UCSD-AML1 (cell line): ENCODE measurements around the gene RPP21.

Experiments
- DNase-seq: peaks from one replicate; lab custom pipeline; 2025; ENCODE audit not compliant: unreplicated experiment; lab: John Stamatoyannopoulos, UW

Gene RPP21

GRCh38 chr6:30344868-30345671 is at the start of gene RPP21:
Gene RPP21 (plus strand): TSS chr6:30345156. CDS start chr6:30345172, 16 bp downstream.
- DNase-seq = peak; percentile 84

GRCh38 chr6:30295837-30296236 is 49.1 kb upstream of the RPP21 start:
- DNase-seq = no peak

DNA sequence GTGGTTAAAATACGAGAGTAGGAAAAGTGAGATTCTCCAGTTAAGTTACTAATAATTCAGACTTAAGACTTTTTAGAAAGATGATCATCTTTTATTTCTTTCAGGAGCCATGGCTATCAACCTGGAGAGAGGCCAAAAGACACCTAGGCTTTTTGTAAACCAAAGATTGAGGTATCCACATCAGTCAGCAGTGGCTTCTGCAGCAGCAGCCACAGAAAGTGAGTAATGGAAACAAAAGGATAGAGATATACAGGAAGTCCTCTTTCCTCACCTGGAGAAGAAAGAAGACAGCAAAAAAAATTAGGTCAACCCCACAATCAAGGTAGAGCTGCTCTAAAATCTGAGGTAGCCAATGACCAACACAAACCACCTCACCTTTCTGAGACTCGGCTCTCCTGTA is 41.0 kb upstream of the RPP21 start:
- DNase-seq = no peak

GRCh38 chr6:30311101-30311500 is 33.9 kb upstream of the RPP21 start:
- DNase-seq = no peak

GRCh38 chr6:30311671-30312070 is 33.3 kb upstream of the RPP21 start:
- no peak for DNase-seq

DNA sequence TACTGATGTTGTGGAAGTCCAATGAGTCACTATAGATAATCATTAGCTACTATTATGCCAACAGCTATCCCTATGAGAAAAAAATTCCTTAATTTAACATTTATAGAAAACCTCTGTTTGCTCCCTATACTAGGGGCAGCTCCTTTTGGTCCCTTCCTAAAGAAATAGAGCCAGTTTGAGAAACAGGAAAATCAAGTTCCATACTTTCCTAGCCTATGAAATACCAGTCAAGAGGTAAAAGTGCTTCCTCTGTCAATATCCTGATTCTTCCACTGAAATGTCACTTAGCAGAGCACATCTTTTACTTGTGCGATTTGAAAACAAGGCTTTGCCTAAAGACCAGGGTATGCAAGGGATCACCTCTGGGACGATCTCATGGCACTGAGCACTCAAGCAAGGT is 32.7 kb upstream of the RPP21 start:
- no peak for DNase-seq

DNA sequence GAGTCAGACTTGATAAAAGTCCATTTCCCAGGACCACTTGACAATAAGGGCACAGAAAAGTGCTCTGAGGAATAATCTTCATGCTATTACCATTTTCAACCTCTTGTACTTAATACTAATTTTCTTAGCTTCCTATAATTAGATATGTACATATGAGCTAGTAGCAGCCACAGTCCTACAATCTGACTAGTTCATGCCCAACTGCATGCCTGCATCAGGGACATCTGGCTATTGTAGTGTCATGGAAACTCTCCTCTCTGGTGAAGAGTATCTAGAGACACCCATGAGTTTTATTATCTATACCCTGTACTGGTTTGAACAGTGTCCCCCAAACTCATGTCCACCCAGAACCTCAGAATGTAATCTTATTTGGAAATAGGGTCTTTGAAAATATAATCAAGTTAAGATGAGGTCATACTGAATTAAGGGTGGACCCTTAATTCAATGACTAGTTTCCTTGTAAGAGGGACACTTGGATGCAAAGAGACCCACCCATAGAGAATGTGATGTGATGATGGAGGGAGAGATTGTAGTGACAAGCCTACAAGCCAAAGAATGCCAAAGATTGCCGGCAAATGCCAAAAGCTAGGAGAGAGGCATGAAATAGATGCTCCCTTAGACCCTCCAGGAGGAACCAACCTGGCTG is 32.2 kb upstream of the RPP21 start:
- DNase-seq = no peak

DNA sequence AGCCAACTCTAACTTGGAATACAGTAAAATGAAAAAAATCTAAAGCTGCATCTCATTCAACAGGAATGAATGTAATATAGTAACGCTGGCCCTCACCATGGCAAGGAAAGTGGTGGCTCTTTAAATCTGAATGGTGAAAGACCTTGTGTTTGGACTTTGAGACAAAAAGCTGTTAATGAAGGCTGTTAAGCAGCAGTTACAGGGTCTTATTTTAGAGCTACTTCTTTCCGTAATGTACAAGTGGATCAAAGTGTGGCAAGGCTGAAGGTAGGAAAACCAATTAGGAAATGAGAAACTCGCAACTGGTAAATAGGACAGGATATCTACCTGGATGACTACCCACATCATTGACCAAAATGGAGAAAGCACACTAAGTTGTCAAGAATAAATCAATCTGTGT is 29.8 kb upstream of the RPP21 start:
- no peak for DNase-seq

GRCh38 chr6:30317913-30318589 is 26.9 kb upstream of the RPP21 start:
- no peak for DNase-seq

DNA sequence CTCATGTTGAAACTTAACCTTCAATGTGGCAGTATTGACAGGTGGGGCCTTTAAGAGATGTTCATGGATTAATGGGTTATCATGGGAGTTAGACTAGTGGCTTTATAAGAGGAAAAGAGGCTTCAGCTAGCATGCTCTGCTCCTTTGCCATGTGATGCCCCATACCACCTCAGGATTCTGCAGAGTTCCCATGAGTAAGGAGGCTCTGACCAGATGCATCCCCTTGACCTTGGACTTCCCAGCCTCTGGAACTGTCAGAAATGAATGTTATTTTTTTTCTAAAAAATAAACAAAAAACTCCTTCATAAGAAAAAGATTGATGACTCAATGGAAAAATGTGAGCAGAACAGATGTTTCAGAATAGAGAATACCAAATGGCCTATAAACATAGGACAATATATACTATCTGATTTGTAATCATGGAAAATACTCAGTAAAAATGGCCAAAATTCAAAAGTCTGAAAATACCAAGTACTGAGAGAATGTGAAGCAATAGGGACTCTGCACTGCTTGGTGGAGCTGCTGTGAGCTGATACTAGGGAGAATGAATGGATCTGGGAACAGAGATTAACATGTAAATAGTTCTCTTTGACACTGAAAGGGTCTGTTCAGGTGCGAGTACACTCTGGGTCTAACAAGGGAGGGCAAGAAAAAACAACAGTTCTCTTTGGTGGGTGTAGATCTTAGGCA is 25.7 kb upstream of the RPP21 start:
- DNase-seq = no peak

DNA sequence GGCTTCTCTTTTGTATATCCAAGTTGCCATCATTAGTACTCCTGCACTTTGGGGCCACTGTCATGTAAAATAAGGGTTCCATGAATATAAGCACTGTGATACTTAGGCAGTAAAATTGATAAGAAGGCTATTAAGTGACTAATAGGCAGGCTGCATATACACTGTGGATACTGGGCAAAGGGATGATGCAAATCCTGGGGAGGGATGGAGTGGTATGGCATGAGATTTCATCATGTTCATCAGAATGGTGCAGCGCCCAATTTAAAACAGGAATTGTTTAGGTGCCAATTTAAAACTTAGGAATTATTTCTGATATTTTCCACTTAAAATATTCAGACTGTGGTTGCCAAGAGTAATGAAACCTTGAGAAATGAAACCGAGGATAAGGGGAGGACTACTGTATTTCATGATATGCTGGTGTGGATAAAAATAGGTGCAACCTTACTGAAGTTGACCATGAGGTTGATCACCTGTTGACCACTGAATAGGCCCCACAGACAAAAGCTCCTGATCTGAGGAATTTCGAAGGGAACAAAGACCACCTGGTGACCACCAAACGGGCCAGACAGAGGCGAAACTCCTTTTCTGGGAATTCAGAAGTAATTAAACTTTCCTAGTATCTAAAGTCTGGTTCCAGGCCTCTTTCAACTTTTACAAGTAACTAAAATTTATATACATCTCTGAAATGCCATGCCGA is 23.1 kb upstream of the RPP21 start:
- DNase-seq = no peak

GRCh38 chr6:30322527-30323501 is 22.1 kb upstream of the RPP21 start:
- DNase-seq = no peak

DNA sequence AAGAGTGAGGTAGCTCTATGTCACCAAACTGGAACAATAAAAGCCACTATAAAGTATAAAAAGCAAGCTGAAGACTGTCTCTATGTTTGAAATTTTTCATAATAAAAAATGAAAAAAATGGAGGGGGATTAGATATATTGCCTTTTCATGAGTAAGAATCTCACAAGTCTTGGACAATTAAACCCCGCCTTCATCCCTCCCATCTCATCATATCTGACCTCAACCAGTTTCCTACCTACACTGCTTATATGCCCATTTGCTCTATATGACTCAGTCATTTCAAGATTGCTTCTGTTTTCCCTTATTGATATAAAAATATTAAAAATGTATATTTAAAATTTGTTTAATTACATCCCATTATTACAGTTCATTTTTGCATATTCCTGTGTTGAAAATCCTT is 21.1 kb upstream of the RPP21 start:
- no peak for DNase-seq

- no peak for DNase-seq
Measured at GRCh38 chr6:30325150-30325872, 19.6 kb upstream of the RPP21 start.

DNA sequence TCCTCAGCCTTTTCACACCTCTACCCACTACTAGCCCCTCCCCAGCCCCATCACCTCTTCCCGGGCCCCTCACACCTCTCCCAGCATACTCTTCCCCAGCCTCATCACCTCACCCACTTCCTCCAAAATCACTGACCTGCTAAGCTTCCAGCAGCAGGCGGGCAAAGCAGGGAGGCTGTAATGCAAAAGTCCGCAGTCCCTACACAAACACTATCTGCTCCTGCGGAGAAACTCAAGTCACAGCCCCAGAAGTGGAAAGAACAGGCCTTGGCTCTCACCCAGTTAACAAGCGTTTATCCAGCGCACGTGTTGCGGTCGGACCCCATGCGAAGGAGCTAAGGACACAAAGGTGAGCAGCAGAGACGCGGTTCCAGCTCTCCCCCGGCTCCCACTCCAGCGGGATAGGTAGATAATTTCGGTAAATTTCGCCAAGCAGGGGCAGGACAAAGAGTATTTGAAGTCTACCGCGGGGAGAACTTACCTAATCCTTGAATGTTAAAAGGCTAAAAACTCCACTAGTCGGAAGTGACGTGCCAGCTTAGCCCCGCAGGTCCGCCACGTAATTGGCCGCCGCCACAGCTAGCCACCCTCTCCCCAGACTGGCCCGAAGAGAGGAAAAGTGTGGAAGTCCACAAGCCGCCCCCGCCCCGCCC is 19.0 kb upstream of the RPP21 start:
- DNase-seq = peak; percentile 88

GRCh38 chr6:30326526-30327231 is 18.3 kb upstream of the RPP21 start, which contains the start of gene TRIM39:
Gene TRIM39 (plus strand): TSS chr6:30326927. CDS start chr6:30329318, 2,391 bp downstream.
- DNase-seq = peak; percentile 90

DNA sequence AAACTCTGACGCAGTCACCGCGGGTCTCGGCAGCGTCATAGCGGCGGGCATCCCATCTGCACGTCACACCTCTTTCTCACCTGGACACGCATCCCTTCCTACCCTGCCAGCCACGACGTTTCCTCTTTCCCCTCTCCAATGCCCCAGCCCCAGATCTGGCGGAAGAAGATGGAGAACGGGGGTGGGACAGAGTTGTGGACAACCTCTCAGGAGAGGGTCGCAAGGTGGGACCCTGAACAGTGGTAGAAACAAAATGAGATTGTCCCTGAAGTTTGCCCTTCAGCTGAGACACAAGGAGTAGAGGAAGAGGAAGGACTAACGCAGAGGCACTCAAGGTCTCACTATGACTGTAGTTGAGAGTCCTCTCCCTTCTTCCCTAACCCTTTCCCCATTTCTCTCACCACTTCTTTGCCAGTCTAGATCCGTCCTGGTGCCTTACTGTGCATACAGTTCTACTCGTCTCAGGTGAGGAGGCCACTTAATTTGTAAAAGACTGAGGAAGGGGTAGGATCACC is 17.7 kb upstream of the RPP21 start:
- DNase-seq = no peak

DNA sequence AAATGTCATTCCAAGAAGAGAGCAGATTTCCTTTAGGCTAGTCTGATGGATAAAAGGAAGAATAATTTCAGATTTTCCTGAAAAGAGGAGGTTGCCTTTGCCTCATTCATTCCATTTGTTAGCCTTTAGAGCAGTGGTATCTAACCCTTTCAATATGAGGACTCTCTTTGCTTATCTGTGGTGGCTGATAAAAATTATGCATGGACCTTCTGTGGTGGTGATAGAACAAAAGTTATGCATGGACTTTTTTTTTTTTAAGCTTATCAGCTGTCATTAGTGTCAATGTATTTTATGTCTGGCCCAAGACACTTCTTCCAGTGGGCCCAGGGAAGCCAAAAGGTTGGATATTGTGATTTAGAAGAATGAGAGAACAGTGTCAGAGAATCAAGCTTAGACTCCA is 16.6 kb upstream of the RPP21 start:
- no peak for DNase-seq
